Lung (tissue), 12 donors: Measurements from ENCODE around the gene MAGEF1. TPM values are rescaled to one million over a fixed set of nuclear protein-coding genes. Genes with fewer than 3 reads are reported as not detected.

Experiments
- ATAC-seq: fragments of 200-7000 bp; cut with Tn5 transposase; one replicate; pipeline ENCODE4 v1.9.1; 2020; ENCODE audit warnings: moderate number of reproducible peaks; ENCODE audit not compliant: insufficient read depth, low FRiP score
- DNase-seq, 3 donors: peaks; one replicate each; pipeline ENCODE4 v3.0.0-alpha.2; 2013 to 2017
- H3K27ac ChIP-seq, 2 donors: one replicate each; pipeline ENCODE4 v1.5.1; 2013; ENCODE audit warnings: mild to moderate bottlenecking in 2 of 2, moderate library complexity in 2 of 2, control low read depth in 1 of 2, inconsistent platforms in 1 of 2, low read depth in 1 of 2, low read length in 1 of 2
- H3K27me3 ChIP-seq, 3 donors: one replicate each; pipeline ENCODE4 v1.5.1; 2013; ENCODE audit warnings: low read length in 2 of 3; ENCODE audit not compliant: control insufficient read depth in 3 of 3, insufficient read depth in 3 of 3
- H3K36me3 ChIP-seq, 4 donors: one replicate each; pipeline ENCODE4 v1.5.1; 2013; ENCODE audit warnings: low read length in 4 of 4, mild to moderate bottlenecking in 1 of 4, moderate library complexity in 1 of 4; ENCODE audit not compliant: control insufficient read depth in 4 of 4, insufficient read depth in 4 of 4
- H3K4me1 ChIP-seq, 5 donors: one replicate each; pipeline ENCODE4 v1.5.1; 2013; ENCODE audit warnings: low read length in 5 of 5, mild to moderate bottlenecking in 2 of 5, moderate library complexity in 1 of 5; ENCODE audit not compliant: control insufficient read depth in 5 of 5, insufficient read depth in 5 of 5
- H3K4me3 ChIP-seq: one replicate; pipeline ENCODE4 v1.5.1; 2013; ENCODE audit warnings: mild to moderate bottlenecking, control low read depth, moderate library complexity
- H3K9ac ChIP-seq, 2 donors: one replicate each; pipeline ENCODE4 v1.5.1; 2013; ENCODE audit warnings: low read length in 2 of 2, control low read depth in 1 of 2; ENCODE audit not compliant: insufficient read depth in 1 of 2
- H3K9me3 ChIP-seq, 4 donors: one replicate each; pipeline ENCODE4 v1.5.1; 2013; ENCODE audit warnings: low read length in 3 of 4, mild to moderate bottlenecking in 1 of 4, moderate library complexity in 1 of 4; ENCODE audit not compliant: control insufficient read depth in 4 of 4, insufficient read depth in 3 of 4
- CTCF ChIP-seq: IDR thresholded peaks from 2 replicates; pipeline ENCODE4 v1.5.1; 2012; ENCODE audit warnings: mild to moderate bottlenecking; ENCODE audit errors: control extremely low read depth, extremely low read depth
- WGBS, 2 donors: extraction: QIAGEN DNeasy Blood & Tissue Kit; methylation state at CpG; one replicate each; pipeline ENCODE4 v1.1.7; 2013; 5-methylcytosine and 5-hydroxymethylcytosine counted together
- polyA plus RNA-seq, 2 donors: library from polyadenylated mRNA; stranded (reverse); fragments of 200-250 nt; gene quantifications; one replicate each; pipeline ENCODE4 v1.2.1, GENCODE V29; 2013
- total RNA-seq, 2 donors: library from RNA; depleted of rRNA in 1 of 2; stranded (reverse); fragments of >200 nt in 1 of 2; gene quantifications; one replicate each; pipeline ENCODE4 v1.2.1, GENCODE V29; 2014 to 2021
- donor health status: control.
- donor health status: control.
- donor health status: Bipolar disorder and iron deficiency.
- donor health status: healthy.
- donor health status: DM: yes; HTN: yes; CAD: no.

The MAGEF1 gene
- total and polyA plus RNA-seq, 4 donors: 30.1 to 36.1 (median 33.1) TPM

- no peaks in the 10 kb centered on the region for H3K27me3 ChIP-seq
- H3K36me3 ChIP-seq: no peaks in the 10 kb centered on the region
- no peak overlapping the region for H3K4me3 ChIP-seq
- WGBS, 2 donors: 93 to 96% methylated on average over 2 of the region's 2 CpGs
- DNase-seq: no peak
- H3K9ac ChIP-seq: no peak overlapping the region
- H3K9me3 ChIP-seq: no peaks in the 10 kb centered on the region
- H3K4me1 ChIP-seq: peaks cover 0 to 14% (median 6%) of the 10 kb centered on the region in 5 donors
- TF ChIP-seq CTCF: no peak
- no peak overlapping the region for H3K27ac ChIP-seq
- no peak for ATAC-seq
These were observed 11.1 kb downstream of the MAGEF1 start for GRCh38 chr3:184700759-184701158.

GRCh38 chr3:184697845-184698244, 14.0 kb downstream of the MAGEF1 start:
- WGBS, 2 donors: 96 to 98% methylated on average over 8 of the region's 8 CpGs
- H3K9me3 ChIP-seq: no peaks in the 10 kb centered on the region
- H3K4me3 ChIP-seq: no peak overlapping the region
- no peak overlapping the region for H3K9ac ChIP-seq
- H3K4me1 ChIP-seq: peaks cover 0 to 30% (median 13%) of the 10 kb centered on the region in 5 donors
- DNase-seq (no peak), ATAC-seq (no peak)
- no peaks in the 10 kb centered on the region for H3K36me3 ChIP-seq
- TF ChIP-seq CTCF: no peak
- no peak overlapping the region for H3K27ac ChIP-seq
- no peaks in the 10 kb centered on the region for H3K27me3 ChIP-seq

- H3K36me3 ChIP-seq: no peaks in the 10 kb centered on the region
- 62 to 74% methylated on average over 8 of the region's 8 CpGs for WGBS, 2 donors
- H3K4me1 ChIP-seq: peaks cover 0 to 41% (median 21%) of the 10 kb centered on the region in 5 donors
- TF ChIP-seq CTCF: no peak
- no peak overlapping the region for H3K27ac ChIP-seq
- no peaks in the 10 kb centered on the region for H3K9me3 ChIP-seq
- DNase-seq (peak; percentile 92 to 95 (median 95)), ATAC-seq (peak; percentile 62)
- no peak overlapping the region for H3K4me3 ChIP-seq
- H3K27me3 ChIP-seq: no peaks in the 10 kb centered on the region
- no peak overlapping the region for H3K9ac ChIP-seq
These were observed 15.2 kb downstream of the MAGEF1 start for GRCh38 chr3:184696697-184697096.

- DNase-seq (no peak), ATAC-seq (no peak)
- Histone ChIP-seq H3K27ac (no peak overlapping the region), H3K9me3 (no peaks in the 10 kb centered on the region), H3K4me3 (no peak overlapping the region), H3K36me3 (no peaks in the 10 kb centered on the region), H3K27me3 (no peaks in the 10 kb centered on the region), H3K4me1 (peaks cover 0 to 60% (median 29%) of the 10 kb centered on the region in 5 donors), H3K9ac (no peak overlapping the region)
- WGBS, 2 donors: 65 to 86% methylated on average over 3 of the region's 3 CpGs
- no peak for TF ChIP-seq CTCF
These were observed 17.1 kb downstream of the MAGEF1 start for GRCh38 chr3:184694716-184695115.
